Activated CD8-positive, alpha-beta memory T cell treated with anti-CD3 and anti-CD28 coated beads for 48 hours (primary cell): Measurements from ENCODE around the gene MASP1.
"Not testable (repeated sequence)": the region's sequence is repeated elsewhere in the genome, so short reads cannot be mapped to it uniquely, and the experiment has no call there.

Experiments used
- DNase-seq, 3 experiments: peaks; one replicate each; pipeline ENCODE4 v3.0.0-alpha.2; 2020; ENCODE audit warnings: low read depth in 2 of 3, low spot score in 2 of 3

Gene MASP1

GRCh38 chr3:187265461-187265955 lies 26.0 kb downstream of the MASP1 start:
- DNase-seq, result no peak

DNA sequence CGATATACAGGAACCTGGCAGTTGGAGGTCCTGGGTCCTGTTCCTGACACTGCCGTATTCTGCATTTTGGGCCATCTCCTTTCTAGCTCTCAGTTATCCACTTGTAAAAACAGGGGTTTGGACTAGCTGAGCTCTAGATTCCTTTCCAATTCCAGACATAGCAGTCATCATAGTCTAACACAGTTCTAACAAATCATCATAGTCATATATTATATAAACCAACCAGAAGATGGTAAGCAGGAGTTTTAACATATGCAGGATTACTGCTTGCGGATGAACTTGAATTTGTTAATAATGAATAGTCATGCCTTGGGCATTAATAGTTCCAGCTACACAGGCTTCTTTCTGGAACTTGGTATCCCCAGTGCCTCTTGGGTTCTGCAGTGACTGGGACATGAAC lies 26.6 kb downstream of the MASP1 start:
- no peak for DNase-seq

DNA sequence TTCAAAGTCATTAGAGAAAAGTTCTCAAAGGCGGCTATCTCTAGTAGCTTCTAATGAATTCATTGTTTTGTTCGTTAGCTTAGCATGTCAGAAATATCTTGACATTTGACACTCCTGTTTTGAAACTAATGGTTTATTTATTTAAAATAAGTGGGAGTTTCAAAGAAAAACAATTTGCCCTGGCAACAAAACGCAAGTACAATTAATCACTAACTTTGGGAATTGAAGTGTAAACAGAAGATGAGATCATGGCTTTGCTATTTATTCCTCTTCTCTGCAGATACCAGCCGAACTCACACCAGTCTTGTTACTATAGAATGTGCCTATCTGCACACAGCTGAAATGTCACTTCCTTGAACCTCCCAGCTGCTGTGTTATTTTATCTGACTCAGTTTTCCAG lies 27.5 kb downstream of the MASP1 start:
- DNase-seq, result no peak

GRCh38 chr3:187263270-187263669 lies 28.3 kb downstream of the MASP1 start:
- no peak for DNase-seq

DNA sequence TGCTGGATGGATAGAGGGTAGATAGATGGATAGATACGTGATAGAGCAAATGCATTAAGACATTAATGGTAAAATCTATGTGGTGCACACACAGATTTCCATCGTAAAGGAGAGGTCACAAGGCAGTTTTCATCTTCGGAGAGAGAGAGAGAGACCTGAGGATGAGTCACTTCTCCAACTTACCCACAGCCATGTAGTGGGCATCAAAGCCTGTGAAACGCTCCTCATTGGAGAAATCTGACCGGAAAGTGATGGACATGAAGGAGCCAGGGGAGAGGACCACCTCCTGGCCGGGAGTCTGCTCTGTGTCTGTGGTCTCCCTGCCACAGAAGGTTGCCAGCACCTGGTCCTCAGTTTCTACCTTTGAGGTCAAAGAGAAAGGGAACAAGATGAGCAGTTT lies 29.2 kb downstream of the MASP1 start:
- DNase-seq, result no peak

- DNase-seq, result no peak
Observed at GRCh38 chr3:187261541-187261969, 30.0 kb downstream of the MASP1 start.

DNA sequence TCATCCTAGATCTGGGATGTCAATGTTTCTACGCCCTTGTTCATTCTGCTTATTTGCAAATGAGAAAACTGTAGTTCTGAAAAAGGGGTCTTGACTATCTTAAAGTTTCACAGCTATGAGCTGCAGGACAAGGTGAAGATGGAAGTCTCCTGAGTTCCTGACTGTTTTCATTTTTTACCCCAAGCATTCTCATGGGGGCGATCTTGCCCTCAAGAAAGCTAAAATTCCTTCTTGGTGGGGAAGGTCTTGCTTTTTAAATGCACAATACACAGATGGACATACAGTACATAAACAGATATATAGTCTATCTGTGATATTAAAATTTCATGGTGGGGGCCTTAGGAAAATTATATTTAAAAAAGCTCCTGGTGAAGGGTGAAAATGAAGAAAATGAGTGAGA lies 32.4 kb downstream of the MASP1 start:
- DNase-seq, result no peak

DNA sequence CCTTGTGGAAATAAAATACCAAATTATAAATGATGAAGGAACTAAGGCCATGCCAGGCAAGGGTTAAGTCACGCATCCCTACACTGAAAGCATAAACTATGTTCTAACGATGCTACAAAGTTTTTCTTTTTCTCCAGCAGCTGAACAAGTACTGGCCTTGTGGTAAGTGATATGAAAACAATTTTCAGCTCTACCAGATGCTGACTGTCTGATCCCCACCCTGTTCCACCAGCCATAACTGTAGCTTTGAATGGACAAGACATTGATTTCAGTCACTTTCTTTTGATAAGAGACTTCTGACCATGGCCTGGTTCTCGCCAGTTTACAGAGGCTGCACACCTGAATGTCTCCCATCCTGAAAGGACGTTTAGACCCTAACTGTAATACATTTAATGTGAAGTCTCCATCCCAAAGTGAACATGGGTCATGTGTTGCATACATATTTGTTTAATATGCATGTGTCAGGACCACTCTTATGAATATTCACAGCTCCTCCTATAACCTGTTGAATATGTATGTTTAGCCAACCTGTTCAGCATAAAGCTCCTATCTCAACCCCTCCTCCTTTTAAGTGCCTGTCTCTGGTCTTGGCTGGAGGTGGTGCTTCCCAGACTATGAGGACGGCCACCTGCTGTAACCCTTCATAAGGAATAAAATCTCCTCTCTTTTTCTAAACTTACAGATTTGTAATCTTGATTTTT lies 33.4 kb downstream of the MASP1 start:
- no peak for DNase-seq

DNA sequence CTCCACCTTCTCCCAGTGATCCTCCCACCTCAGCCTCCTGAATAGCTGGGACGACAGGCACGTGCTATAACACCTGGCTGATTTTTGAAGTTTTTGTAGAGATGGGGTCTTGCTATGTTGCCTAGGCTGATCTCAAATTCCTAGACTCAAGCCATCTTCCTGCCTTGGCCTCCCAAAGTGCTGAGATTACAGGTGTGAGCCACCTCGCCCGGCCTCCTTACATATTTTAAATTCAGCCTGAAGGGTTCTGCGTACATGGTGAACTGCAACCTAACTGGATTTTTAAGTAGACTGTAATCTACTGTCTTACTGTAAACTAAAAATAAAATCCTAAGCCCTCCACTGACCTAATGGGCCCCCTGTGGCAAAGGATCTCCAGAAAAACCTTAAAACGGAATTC lies 34.1 kb downstream of the MASP1 start:
- no peak for DNase-seq

GRCh38 chr3:187256051-187256616 lies 35.4 kb downstream of the MASP1 start:
- no peak for DNase-seq

- no peak for DNase-seq
Observed at GRCh38 chr3:187255314-187255713, 36.2 kb downstream of the MASP1 start.

GRCh38 chr3:187252311-187252710 lies 39.2 kb downstream of the MASP1 start:
- no peak for DNase-seq

- DNase-seq, result no peak
Observed at GRCh38 chr3:187251599-187251998, 39.9 kb downstream of the MASP1 start.

GRCh38 chr3:187247398-187247797 lies 44.1 kb downstream of the MASP1 start:
- no peak for DNase-seq

- DNase-seq, result no peak
Observed at GRCh38 chr3:187243933-187244524, 47.5 kb downstream of the MASP1 start.

DNA sequence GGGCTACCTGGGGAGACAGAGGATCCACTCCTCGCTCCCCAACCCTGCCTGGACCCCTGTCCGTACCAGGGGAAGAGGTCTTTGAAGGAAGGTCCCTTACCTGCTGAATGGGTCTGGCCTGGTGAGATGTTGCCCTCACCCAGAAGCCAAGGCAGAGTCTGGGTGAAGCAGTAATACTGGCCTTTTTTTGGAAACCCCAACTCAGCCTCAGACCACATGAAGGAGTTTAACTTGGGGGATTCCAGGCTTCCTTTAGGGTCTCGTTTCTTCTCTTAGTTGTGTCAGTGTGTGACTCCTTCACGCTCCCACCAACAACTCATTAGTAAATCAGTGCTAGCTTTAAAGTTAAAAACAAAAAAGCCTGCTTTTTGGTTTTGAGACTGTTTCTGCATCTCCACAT lies 48.6 kb downstream of the MASP1 start:
- DNase-seq, result no peak

- DNase-seq, result no peak
Observed at GRCh38 chr3:187242435-187242834, 49.1 kb downstream of the MASP1 start.

DNA sequence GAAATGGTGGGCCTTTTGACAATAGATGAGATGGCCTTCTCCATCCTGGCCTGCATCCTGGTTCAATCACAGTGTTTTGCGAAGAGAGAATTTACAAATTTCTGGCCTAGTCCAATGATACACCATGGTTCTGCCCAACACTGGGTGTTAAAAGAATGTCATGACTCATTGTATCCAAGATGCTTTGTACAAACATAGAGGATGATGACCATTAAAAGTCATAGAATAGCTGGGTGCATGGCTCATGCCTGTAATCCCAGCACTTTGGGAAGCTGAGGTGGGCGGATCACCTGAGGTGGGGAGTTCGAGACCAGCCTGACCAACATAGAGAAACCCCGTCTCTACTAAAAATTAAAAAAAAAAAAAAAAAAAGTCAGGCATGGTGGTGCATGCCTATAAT lies 52.7 kb downstream of the MASP1 start:
- not testable (repeated sequence) for DNase-seq

- no peak for DNase-seq
Observed at GRCh38 chr3:187238239-187238638, 53.3 kb downstream of the MASP1 start.

- DNase-seq, result no peak
Observed at GRCh38 chr3:187237741-187238140, 53.8 kb downstream of the MASP1 start.

GRCh38 chr3:187236962-187237361 lies 54.6 kb downstream of the MASP1 start:
- no peak for DNase-seq

DNA sequence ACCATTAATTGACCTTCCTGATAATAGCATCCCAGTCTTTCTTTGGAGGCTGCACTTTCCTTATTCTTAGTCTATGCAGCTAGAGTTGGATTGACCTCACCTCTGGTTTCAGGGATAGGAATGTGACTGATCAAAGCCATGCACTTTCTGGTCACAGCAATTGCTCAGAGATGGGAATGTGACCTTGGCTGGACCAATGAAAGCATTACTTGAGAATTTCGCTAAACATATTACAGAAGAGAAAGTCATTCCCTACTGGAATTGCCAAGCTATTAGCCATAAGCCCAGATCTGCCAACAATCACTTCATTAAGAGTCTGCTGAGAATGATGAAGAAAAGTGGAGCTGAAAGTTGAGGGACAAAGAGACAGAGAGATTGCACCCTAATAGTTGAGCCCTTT lies 61.5 kb downstream of the MASP1 start:
- DNase-seq, result no peak

DNA sequence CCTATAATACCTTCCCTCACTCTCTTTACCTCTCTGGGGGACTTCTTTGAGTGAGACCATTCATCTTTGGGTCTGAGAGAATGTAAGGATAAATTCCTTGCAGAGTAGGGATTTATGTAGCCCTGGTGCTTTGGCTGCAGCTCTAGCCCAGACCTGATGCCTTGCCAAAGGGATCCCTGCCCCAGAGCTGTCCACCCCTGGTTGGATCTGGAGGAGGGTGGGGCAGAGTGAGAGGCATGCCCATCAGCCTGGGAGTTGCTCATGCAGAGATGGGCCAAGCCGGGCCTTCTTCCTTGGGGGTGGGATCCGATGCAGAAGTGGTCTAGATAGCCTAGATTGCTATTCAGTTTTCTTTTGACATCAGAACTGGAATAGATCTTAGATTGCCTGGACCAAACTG lies 62.8 kb downstream of the MASP1 start:
- DNase-seq, result no peak
